B cell (primary cell): Measurements from ENCODE around the gene MGMT. TPM values are rescaled to one million over a fixed set of nuclear protein-coding genes. Genes with fewer than 3 reads are reported as not detected.

Source experiments
- ATAC-seq: fragments of 200-7000 bp; cut with Tn5 transposase; one replicate; pipeline ENCODE4 v1.10.0; 2021; ENCODE audit warnings: low read depth, mild to moderate bottlenecking, moderate number of reproducible peaks, moderate library complexity
- CTCF ChIA-PET: fragments of 350-600 bp; sonication (Branson Sonifier 250); formaldehyde crosslinking; loops from one replicate; lab custom pipeline; 2021; ENCODE audit warnings: antibody characterized with exemption, inconsistent platforms; lab: Charles Lee
- POLR2A ChIA-PET: fragments of 350-600 bp; sonication (Branson Sonifier 250); formaldehyde crosslinking; loops from one replicate; lab custom pipeline; 2021; ENCODE audit warnings: antibody characterized with exemption; lab: Charles Lee
- DNase-seq: peaks from one replicate; pipeline ENCODE4 v3.0.0; 2013
- H2AFZ ChIP-seq: 2 replicates; pipeline ENCODE4 v1.6.1; 2012; ENCODE audit warnings: mild to moderate bottlenecking, low read depth, low read length; ENCODE audit not compliant: insufficient read depth, poor library complexity, severe bottlenecking
- H3K27ac ChIP-seq, 2 donors: 1 replicate in 1 of 2; 2 replicates in 1 of 2; pipeline ENCODE4 v1.5.1; 2012 to 2013; ENCODE audit warnings: low read length in 2 of 2, mild to moderate bottlenecking in 2 of 2, moderate library complexity in 1 of 2
- H3K27me3 ChIP-seq, 4 experiments: fragments of 200-600 bp in 1 of 4; sonication (generic) in 1 of 4; replicated peaks in 1 of 4; 1 replicate in 2 of 4; 2 replicates in 2 of 4; pipeline versions ENCODE4 v1.6.1 to v1.7.0; 2013 to 2016; ENCODE audit warnings: low read length in 3 of 4, mild to moderate bottlenecking in 2 of 4, mixed read lengths in 1 of 4, moderate library complexity in 1 of 4; ENCODE audit not compliant: insufficient read depth in 4 of 4, control insufficient read depth in 3 of 4; ENCODE audit errors: control extremely low read depth in 1 of 4
- H3K36me3 ChIP-seq, 2 experiments: replicated peaks in 1 of 2; 1 replicate in 1 of 2; 2 replicates in 1 of 2; pipeline versions ENCODE4 v1.6.1 to v1.7.1; 2013; ENCODE audit warnings: low read length in 1 of 2; ENCODE audit not compliant: insufficient read depth in 2 of 2, control insufficient read depth in 1 of 2; ENCODE audit errors: control extremely low read depth in 1 of 2, extremely low read depth in 1 of 2
- H3K4me1 ChIP-seq, 2 donors: fragments of 200-600 bp in 1 of 2; sonication (generic) in 1 of 2; 1 replicate in 1 of 2; 2 replicates in 1 of 2; pipeline versions ENCODE4 v1.5.1 to v1.6.1; 2013 to 2017; ENCODE audit warnings: low read length in 2 of 2; ENCODE audit not compliant: control insufficient read depth in 2 of 2, insufficient read depth in 2 of 2
- H3K4me2 ChIP-seq: replicated peaks from 2 replicates; pipeline ENCODE3; 2012; ENCODE audit warnings: mild to moderate bottlenecking, low read depth, low read length; ENCODE audit not compliant: poor library complexity, severe bottlenecking
- H3K4me3 ChIP-seq, 5 experiments: fragments of 200-600 bp in 1 of 5; sonication (generic) in 1 of 5; 1 replicate in 3 of 5; 2 replicates in 2 of 5; pipeline versions ENCODE4 v1.5.1 to v1.7.0; 2011 to 2016; ENCODE audit warnings: low read length in 4 of 5, mild to moderate bottlenecking in 4 of 5, low read depth in 2 of 5, control low read depth in 1 of 5, moderate library complexity in 1 of 5; ENCODE audit not compliant: insufficient read depth in 1 of 5; ENCODE audit errors: control extremely low read depth in 1 of 5, extremely low read depth in 1 of 5
- H3K79me2 ChIP-seq: fragments of 200-600 bp; sonication (generic); one replicate; pipeline ENCODE4 v1.6.0; 2016; ENCODE audit warnings: low read length; ENCODE audit not compliant: control insufficient read depth, insufficient read depth
- H3K9ac ChIP-seq: fragments of 200-600 bp; sonication (generic); 2 replicates; pipeline ENCODE4 v1.6.1; 2017; ENCODE audit warnings: mild to moderate bottlenecking, low read length, moderate library complexity
- H3K9me3 ChIP-seq, 3 donors: one replicate each; pipeline versions ENCODE4 v1.6.1 to v1.7.1; 2013; ENCODE audit warnings: low read length in 2 of 3; ENCODE audit not compliant: control insufficient read depth in 2 of 3, insufficient read depth in 1 of 3; ENCODE audit errors: control extremely low read depth in 1 of 3
- H4K20me1 ChIP-seq: 2 replicates; pipeline ENCODE4 v1.6.0; 2012; ENCODE audit warnings: mild to moderate bottlenecking, low read length; ENCODE audit not compliant: insufficient read depth, control insufficient read depth, poor library complexity, severe bottlenecking
- H3K27ac Mint-ChIP-seq: one replicate; pipeline ENCODE4 v1.8.0; 2021; ENCODE audit warnings: mixed read lengths
- H3K27me3 Mint-ChIP-seq: one replicate; pipeline ENCODE4 v1.8.0; 2021; ENCODE audit warnings: mixed read lengths
- H3K4me1 Mint-ChIP-seq: one replicate; pipeline ENCODE4 v1.8.0; 2021; ENCODE audit warnings: mixed read lengths
- H3K4me3 Mint-ChIP-seq: one replicate; pipeline ENCODE4 v1.8.0; 2021; ENCODE audit warnings: mixed read lengths
- H3K9me3 Mint-ChIP-seq: one replicate; pipeline ENCODE4 v1.8.0; 2022; ENCODE audit warnings: mixed read lengths; ENCODE audit not compliant: insufficient read depth
- CTCF ChIP-seq: fragments of 200-600 bp; IDR thresholded peaks from one replicate; pipeline ENCODE4 v1.8.0; 2022; ENCODE audit warnings: antibody characterized with exemption, mild to moderate bottlenecking
- EZH2 ChIP-seq: IDR thresholded peaks from 2 replicates; pipeline ENCODE4 v1.6.1; 2012; ENCODE audit warnings: borderline replicate concordance, low read depth, mild to moderate bottlenecking, moderate library complexity, low read length; ENCODE audit not compliant: insufficient read depth, poor library complexity, severe bottlenecking
- WGBS: methylation state at CpG from one replicate; pipeline ENCODE4 v1.1.5; 2013; ENCODE audit warnings: missing lambda C conversion rate; ENCODE audit not compliant: insufficient coverage; 5-methylcytosine and 5-hydroxymethylcytosine counted together
- intact Hi-C: fragments of 100-400 bp; cut with micrococcal nuclease; formaldehyde crosslinking; loops from one replicate; pipeline ENCODE4 v1.10.0; 2022
- polyA plus RNA-seq: library from polyadenylated mRNA; depleted of rRNA; stranded (reverse); fragments of >200 nt; gene quantifications from 2 replicates; pipeline ENCODE4 v1.2.3, GENCODE V29; 2012
- total RNA-seq, 2 donors: library from RNA; stranded (reverse); fragments of 120-200 nt in 1 of 2; gene quantifications; 1 replicate in 1 of 2; 2 replicates in 1 of 2; pipeline versions ENCODE4 v1.2.3 to v1.2.4, GENCODE V29; 2013 to 2022

Gene MGMT
- total and polyA plus RNA-seq, 2 donors (not counting 1 experiment from before 2014, with no cell fraction given): 16.6 to 87.7 TPM

DNA sequence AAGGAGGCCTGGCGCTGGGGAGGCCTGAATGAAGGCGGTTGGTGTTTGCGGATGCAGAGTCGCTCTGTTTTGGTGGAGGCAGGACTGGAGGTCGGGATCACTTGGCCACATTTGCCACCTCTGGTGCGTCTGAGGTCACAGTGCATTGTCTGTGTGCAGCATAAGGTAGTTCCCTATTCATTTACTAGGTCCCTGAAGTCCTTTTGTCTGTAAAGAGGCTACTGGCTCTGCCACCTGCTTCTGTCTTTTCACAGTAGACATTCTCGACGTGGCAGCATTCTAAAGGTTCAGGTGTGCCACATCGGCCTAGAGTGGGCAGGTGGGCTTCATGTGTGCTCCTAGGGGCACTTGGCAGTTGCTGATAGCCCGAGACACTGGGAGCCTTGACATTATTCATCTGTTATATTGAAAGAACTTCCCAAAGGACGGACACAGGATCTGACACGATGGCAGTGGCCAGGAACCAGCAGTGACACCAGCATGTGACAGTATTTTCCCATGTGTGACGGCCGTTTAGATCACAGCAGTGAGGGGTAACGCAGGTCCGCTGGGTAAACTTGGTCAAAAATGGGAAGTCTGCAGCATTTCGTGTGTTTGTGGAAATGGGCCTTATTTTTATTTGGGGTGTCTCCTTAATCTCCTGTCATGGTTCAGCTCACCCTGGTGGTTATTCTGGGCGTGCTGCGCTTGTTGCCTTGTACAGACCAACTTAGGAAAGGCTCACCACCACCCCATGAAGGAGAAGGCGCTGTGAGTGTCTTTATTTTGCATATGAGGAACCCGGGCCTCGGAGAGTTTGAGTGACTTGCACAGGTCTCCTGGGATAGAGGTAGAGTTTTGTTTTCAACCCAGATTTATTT is 5.9 kb downstream of the MGMT start:
- peaks cover 63% of the 10 kb centered on the region for H3K4me1 Mint-ChIP-seq
- ChIA-PET CTCF (interaction anchor here (1.2 kb wide), 1 partner anchor 18 kb away, joined by 3 read pairs; no protein-coding TSS in a partner anchor), POLR2A (interaction anchor here (1.1 kb wide), 1 partner anchor 79 kb away, joined by 4 read pairs; no protein-coding TSS in a partner anchor)
- Histone ChIP-seq H3K36me3 (peaks cover 1 to 3% of the 10 kb centered on the region in 2 experiments), H2AFZ (peak overlapping the region; percentile 65), H3K9me3 (no peaks in the 10 kb centered on the region), H3K4me1 (peaks cover 28 to 33% of the 10 kb centered on the region in 2 donors), H3K79me2 (peaks cover 52% of the 10 kb centered on the region), H3K27ac (peak overlapping the region; percentile 84 to 90), H3K9ac (peak overlapping the region; percentile 44), H3K4me3 (peak overlapping the region in 2 of 5 experiments; percentile 11 to 38), H3K27me3 (no peaks in the 10 kb centered on the region), H3K4me2 (peak overlapping the region; percentile 69), H4K20me1 (peaks cover 38% of the 10 kb centered on the region)
- peak overlapping the region; percentile 87 for H3K4me3 Mint-ChIP-seq
- no peaks in the 10 kb centered on the region for H3K9me3 Mint-ChIP-seq
- WGBS: 29% methylated on average over 15 of the region's 22 CpGs
- H3K27me3 Mint-ChIP-seq: no peaks in the 10 kb centered on the region
- peak overlapping the region; percentile 96 for H3K27ac Mint-ChIP-seq
- DNase-seq (peak; percentile 77), ATAC-seq (peak; percentile 83)
- intact Hi-C loops: loop anchor here (1.0 kb wide), 2 partner anchors 79 to 637 kb away; partner anchors contain the start of gene C10orf143
- TF ChIP-seq CTCF (no peak), EZH2 (no peak)

GRCh38 chr10:129474642-129475041 is 7.6 kb downstream of the MGMT start:
- peak overlapping the region in 1 of 2 donors; percentile 90 for H3K27ac ChIP-seq
- WGBS: 81% methylated on average over 11 of the region's 11 CpGs
- POLR2A ChIA-PET: no interaction called here
- H3K4me1 Mint-ChIP-seq: peaks cover 57% of the 10 kb centered on the region
- H3K27me3 Mint-ChIP-seq: no peaks in the 10 kb centered on the region
- peak overlapping the region; percentile 69 for H3K4me2 ChIP-seq
- peak overlapping the region; percentile 87 for H3K4me3 Mint-ChIP-seq
- TF ChIP-seq EZH2: no peak
- TF ChIP-seq CTCF: no peak
- no peaks in the 10 kb centered on the region for H3K27me3 ChIP-seq
- DNase-seq (no peak), ATAC-seq (no peak)
- H3K9me3 ChIP-seq: no peaks in the 10 kb centered on the region
- H4K20me1 ChIP-seq: peaks cover 38% of the 10 kb centered on the region
- H3K4me1 ChIP-seq: peaks cover 26 to 30% of the 10 kb centered on the region in 2 donors
- CTCF ChIA-PET: interaction anchor here (1.2 kb wide), 1 partner anchor 16 kb away, joined by 3 read pairs; no protein-coding TSS in a partner anchor
- no peak overlapping the region for H3K9ac ChIP-seq
- H3K36me3 ChIP-seq: peaks cover 1 to 3% of the 10 kb centered on the region in 2 experiments
- peak overlapping the region; percentile 96 for H3K27ac Mint-ChIP-seq
- peaks cover 65% of the 10 kb centered on the region for H3K79me2 ChIP-seq
- H3K9me3 Mint-ChIP-seq: no peaks in the 10 kb centered on the region
- no peak overlapping the region for H2AFZ ChIP-seq
- intact Hi-C loops: no loop called here
- H3K4me3 ChIP-seq: no peak overlapping the region
